Activated naive CD8-positive, alpha-beta T cell treated with anti-CD3 and anti-CD28 coated beads, Interleukin-2, amount 10 ng/mL, durations not matched to agents 7 days and 5 days (primary cell): ENCODE results near the gene SPAAR. TPM values are rescaled to one million over a fixed set of nuclear protein-coding genes. Genes with fewer than 3 reads are reported as not detected.
A peak's percentile ranks its signal among the peaks of the same experiment; 100 is the strongest.

Experiments
- ATAC-seq: fragments of 150-1000 bp; cut with Tn5 transposase; one replicate; pipeline ENCODE4 v1.10.0; 2021; ENCODE audit warnings: low read depth, moderate library complexity
- POLR2A ChIA-PET: fragments of 350-600 bp; sonication (Branson Sonifier 250); formaldehyde crosslinking; loops from one replicate; lab custom pipeline; 2021; ENCODE audit warnings: antibody characterized with exemption; lab: Charles Lee
- DNase-seq: peaks from one replicate; pipeline ENCODE4 v3.0.0; 2021
- H3K27ac Mint-ChIP-seq: one replicate; pipeline ENCODE4 v1.8.0; 2022; ENCODE audit warnings: mild to moderate bottlenecking, mixed read lengths
- H3K27me3 Mint-ChIP-seq: one replicate; pipeline ENCODE4 v1.8.0; 2022; ENCODE audit warnings: mild to moderate bottlenecking, moderate library complexity, mixed read lengths
- H3K36me3 Mint-ChIP-seq: one replicate; pipeline ENCODE4 v1.8.0; 2021; ENCODE audit warnings: mild to moderate bottlenecking, mixed read lengths
- H3K4me1 Mint-ChIP-seq: one replicate; pipeline ENCODE4 v1.8.0; 2021; ENCODE audit warnings: mixed read lengths
- H3K4me3 Mint-ChIP-seq: one replicate; pipeline ENCODE4 v1.8.0; 2022; ENCODE audit warnings: mild to moderate bottlenecking, moderate library complexity, mixed read lengths
- H3K9me3 Mint-ChIP-seq: one replicate; pipeline ENCODE4 v1.8.0; 2021; ENCODE audit warnings: mixed read lengths
- total RNA-seq, 2 experiments: library from RNA; stranded (reverse); gene quantifications; one replicate each; pipeline ENCODE4 v1.2.3, GENCODE V29; 2021

SPAAR gene
- total RNA-seq, 2 experiments from 2014 or later, result not detected

DNA sequence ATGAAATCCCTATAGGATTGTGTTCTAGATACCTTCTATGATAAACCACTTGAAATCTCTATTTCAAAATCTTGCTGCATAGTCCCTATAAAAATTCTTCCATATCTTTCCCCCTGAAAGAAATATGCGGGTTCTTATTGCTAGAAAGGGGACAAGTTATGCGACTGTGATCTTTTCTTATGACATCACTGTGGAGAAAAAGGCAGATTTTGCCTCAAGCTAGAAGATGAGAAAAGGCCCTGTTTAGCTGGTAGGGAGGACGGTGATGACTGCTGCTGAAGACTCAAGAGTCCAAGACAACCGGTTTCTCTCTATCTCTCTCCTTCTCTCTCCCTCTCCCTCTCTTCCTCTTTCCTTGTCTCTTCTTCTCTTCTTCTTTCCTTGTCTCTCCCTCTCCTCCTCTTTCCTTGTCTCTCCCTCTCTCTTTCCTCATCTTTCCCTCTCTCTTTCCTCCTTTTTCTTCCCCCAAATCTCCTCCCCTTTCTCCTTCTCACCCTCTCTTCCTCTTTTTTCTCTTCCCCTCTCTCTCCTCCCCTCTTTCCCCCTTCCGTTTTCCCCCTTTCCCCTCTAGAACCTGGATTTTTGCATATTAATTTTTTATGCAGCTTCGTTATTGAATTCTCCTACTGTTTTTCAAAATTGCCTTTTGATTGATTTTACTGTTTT lies 43.4 kb downstream of the SPAAR start:
- Mint-ChIP-seq H3K4me1 (peaks cover 3% of the 10 kb centered on the region), H3K36me3 (no peaks in the 10 kb centered on the region), H3K9me3 (no peaks in the 10 kb centered on the region), H3K27me3 (peaks cover 34% of the 10 kb centered on the region), H3K4me3 (no peak overlapping the region), H3K27ac (no peak overlapping the region)
- POLR2A ChIA-PET, result no interaction called here
- DNase-seq (no peak), ATAC-seq (no peak)

GRCh38 chr9:35954942-35955546 lies 45.8 kb downstream of the SPAAR start:
- Mint-ChIP-seq H3K36me3 (no peaks in the 10 kb centered on the region), H3K27ac (no peak overlapping the region), H3K27me3 (peaks cover 35% of the 10 kb centered on the region), H3K4me1 (peaks cover 3% of the 10 kb centered on the region), H3K4me3 (no peak overlapping the region), H3K9me3 (no peaks in the 10 kb centered on the region)
- DNase-seq (no peak), ATAC-seq (peak; percentile 80)
- POLR2A ChIA-PET, result no interaction called here

- DNase-seq (no peak), ATAC-seq (no peak)
- peaks cover 37% of the 10 kb centered on the region for H3K27me3 Mint-ChIP-seq
- no peaks in the 10 kb centered on the region for H3K9me3 Mint-ChIP-seq
- H3K4me1 Mint-ChIP-seq, result peaks cover 3% of the 10 kb centered on the region
- POLR2A ChIA-PET, result no interaction called here
- no peaks in the 10 kb centered on the region for H3K36me3 Mint-ChIP-seq
- H3K4me3 Mint-ChIP-seq, result no peak overlapping the region
- no peak overlapping the region for H3K27ac Mint-ChIP-seq
Measured at GRCh38 chr9:35956651-35957050, 47.4 kb downstream of the SPAAR start.

DNA sequence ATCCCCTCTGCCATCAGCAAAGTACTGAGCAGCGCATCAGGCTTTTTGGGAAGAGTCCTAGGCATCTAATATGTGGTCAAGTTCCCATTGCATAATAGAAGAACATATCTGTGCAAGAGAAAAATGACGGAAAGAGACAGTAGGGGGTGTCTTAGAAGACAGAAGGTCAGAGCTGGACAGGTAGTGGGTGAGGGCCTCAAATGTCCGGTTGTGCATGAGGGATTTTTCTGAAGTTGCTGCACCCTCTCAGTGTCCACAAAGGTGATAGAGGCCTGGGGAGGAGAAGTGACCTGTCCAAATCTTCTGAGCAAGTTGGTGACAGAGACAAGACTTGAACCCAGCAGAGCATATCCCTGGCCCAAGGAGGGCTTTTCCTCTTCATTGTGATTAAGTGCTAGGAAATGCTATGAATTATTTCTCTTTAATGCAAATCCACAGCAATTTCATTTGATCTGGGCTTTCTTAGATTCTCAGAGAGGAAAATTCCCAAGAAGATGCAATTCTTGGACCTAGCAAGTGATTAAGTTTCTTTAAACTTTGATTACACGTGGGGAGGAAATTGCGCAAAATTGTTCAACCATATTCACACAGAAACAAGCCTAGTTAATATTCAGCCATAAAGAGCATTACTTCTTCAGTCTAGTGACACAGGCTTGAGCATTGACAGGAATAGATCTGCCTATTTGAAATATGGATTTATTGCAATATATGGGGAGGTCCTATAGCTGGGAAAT lies 49.0 kb downstream of the SPAAR start, which contains the start of gene OR2S2:
TSS of gene OR2S2 (minus strand) at position 51 of the 734 bp plus-strand sequence. CDS start 56 bp downstream, outside the sequence.
- POLR2A ChIA-PET, result no interaction called here
- DNase-seq, result no peak
- peaks cover 3% of the 10 kb centered on the region for H3K4me1 Mint-ChIP-seq
- no peak for ATAC-seq
- H3K27ac Mint-ChIP-seq, result no peak within 1 kb of the TSS
- no peak within 1 kb of the TSS for H3K4me3 Mint-ChIP-seq
- no peaks in the 10 kb centered on the region for H3K36me3 Mint-ChIP-seq
- peaks cover 26% of the 10 kb centered on the region for H3K27me3 Mint-ChIP-seq
- no peaks in the 10 kb centered on the region for H3K9me3 Mint-ChIP-seq

DNA sequence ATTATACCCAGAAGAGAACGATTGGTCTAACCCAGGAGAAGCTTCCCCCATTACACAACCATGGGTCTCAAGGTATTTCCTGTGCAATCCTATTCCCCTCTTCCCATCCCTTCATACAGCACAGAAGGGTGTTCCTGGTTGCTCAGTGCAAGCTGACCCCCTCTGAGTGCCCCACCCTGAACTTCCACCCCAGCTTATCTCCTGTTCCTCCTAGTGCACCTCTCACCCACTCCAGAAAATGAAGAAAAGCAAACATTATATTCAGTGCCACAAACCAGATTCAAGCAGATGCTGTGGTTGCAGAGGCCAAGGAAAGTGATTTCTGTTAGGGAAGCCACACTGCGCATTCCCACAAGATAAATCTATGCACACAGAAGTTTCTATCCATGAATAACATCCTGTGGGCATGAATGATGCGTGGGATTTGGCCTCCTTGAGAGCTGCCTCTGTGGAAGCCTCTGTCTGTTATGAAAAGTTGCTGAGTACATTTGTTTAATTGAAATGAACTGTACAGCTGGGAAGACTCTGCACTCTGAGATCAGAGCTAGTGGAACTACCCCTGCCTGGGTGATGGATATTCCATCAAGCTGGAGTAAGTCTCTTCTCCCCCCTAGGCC lies 50.9 kb downstream of the SPAAR start:
- no peak overlapping the region for H3K27ac Mint-ChIP-seq
- no peak for ATAC-seq
- no peak overlapping the region for H3K4me3 Mint-ChIP-seq

More for the DNA sequence above, 50.9 kb downstream of the SPAAR start:
- POLR2A ChIA-PET, result no interaction called here
- peaks cover 29% of the 10 kb centered on the region for H3K27me3 Mint-ChIP-seq
- no peaks in the 10 kb centered on the region for H3K9me3 Mint-ChIP-seq
- no peaks in the 10 kb centered on the region for H3K4me1 Mint-ChIP-seq
- DNase-seq, result no peak
- no peaks in the 10 kb centered on the region for H3K36me3 Mint-ChIP-seq

Other genes starting within 250 kb of the SPAAR start
- gene ARHGEF39, start 244.3 kb upstream of the SPAAR start, total RNA-seq, result 10 to 100 TPM; 13.1 to 13.4 TPM
- 1 to 10 TPM in 1 of 2 experiments, under 1 TPM in 1; 0.86 to 1.2 TPM for gene CA9, start 235.6 kb upstream of the SPAAR start, total RNA-seq
- 10 to 100 TPM; 35.7 to 36.9 TPM for gene TPM2, start 219.6 kb upstream of the SPAAR start, total RNA-seq
- 100 to 1,000 TPM; 381 to 388 TPM for gene TLN1, start 177.3 kb upstream of the SPAAR start, total RNA-seq
- 10 to 100 TPM; 21.1 to 24.1 TPM for gene CREB3, start 176.8 kb upstream of the SPAAR start, total RNA-seq
- 10 to 100 TPM; 60.1 to 62.2 TPM for gene GBA2, start 160.3 kb upstream of the SPAAR start, total RNA-seq
- 10 to 100 TPM; 26.9 to 29.1 TPM for gene RGP1, start 160.2 kb upstream of the SPAAR start, total RNA-seq
- not detected for gene MSMP, start 155.2 kb upstream of the SPAAR start, total RNA-seq
- gene NPR2, start 117.9 kb upstream of the SPAAR start, total RNA-seq, result 10 to 100 TPM; 13.5 to 13.7 TPM
- gene SPAG8, start 97.2 kb upstream of the SPAAR start, total RNA-seq, result 1 to 10 TPM; 3.4 to 4.6 TPM
- gene HINT2, start 94.4 kb upstream of the SPAAR start, total RNA-seq, result 10 to 100 TPM; 54.3 to 56.4 TPM
- gene FAM221B, start 80.8 kb upstream of the SPAAR start, total RNA-seq, result not detected
- 1 to 10 TPM; 5.9 to 6.1 TPM for gene TMEM8B, start 80.3 kb upstream of the SPAAR start, total RNA-seq
- not detected for gene OR13J1, start 39.1 kb upstream of the SPAAR start, total RNA-seq
- gene HRCT1, start 3.3 kb upstream of the SPAAR start, total RNA-seq, result not detected
- gene OR2S2, start 48.7 kb downstream of the SPAAR start, total RNA-seq, result not detected
- 1 to 10 TPM; 8.8 to 9.3 TPM for gene RECK, start 127.4 kb downstream of the SPAAR start, total RNA-seq
- 10 to 100 TPM; 56.5 to 58.1 TPM for gene GLIPR2, start 227.2 kb downstream of the SPAAR start, total RNA-seq